ENCODE data around the gene CD6. TPM values are rescaled to one million over a fixed set of nuclear protein-coding genes. Genes with fewer than 3 reads are reported as not detected.

Gene CD6
- total RNA-seq, 1 donor from 2014 or later = 12.0 TPM

DNA sequence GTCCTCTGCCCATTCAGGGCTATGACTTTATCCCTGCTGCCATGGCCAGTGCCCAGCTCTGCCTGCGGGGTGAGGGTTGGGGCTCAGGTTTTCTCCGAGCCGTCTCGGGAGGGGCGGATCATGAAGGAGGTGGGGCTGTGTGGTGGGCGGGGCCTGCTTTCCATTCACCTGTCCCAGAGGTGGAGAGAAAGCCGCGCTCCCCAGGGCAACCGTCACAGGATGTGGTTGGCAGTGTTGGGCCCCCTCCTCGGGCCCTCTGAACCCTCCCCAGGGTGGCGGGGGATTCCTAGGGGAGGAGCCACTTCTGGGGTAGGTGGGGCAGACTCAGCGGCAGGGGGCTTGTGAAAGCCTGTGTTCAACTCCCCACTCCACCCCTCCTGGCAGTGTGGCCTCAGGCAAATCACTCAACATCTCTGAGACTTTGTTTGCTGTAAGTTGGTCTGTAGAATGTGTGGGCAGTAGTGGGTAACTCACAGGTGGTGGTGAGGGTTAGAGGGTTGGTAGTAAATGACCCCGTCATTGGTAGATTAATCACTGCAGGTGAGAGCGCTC lies 50.3 kb downstream of the CD6 start:
- TF ChIP-seq, protein P1, sequence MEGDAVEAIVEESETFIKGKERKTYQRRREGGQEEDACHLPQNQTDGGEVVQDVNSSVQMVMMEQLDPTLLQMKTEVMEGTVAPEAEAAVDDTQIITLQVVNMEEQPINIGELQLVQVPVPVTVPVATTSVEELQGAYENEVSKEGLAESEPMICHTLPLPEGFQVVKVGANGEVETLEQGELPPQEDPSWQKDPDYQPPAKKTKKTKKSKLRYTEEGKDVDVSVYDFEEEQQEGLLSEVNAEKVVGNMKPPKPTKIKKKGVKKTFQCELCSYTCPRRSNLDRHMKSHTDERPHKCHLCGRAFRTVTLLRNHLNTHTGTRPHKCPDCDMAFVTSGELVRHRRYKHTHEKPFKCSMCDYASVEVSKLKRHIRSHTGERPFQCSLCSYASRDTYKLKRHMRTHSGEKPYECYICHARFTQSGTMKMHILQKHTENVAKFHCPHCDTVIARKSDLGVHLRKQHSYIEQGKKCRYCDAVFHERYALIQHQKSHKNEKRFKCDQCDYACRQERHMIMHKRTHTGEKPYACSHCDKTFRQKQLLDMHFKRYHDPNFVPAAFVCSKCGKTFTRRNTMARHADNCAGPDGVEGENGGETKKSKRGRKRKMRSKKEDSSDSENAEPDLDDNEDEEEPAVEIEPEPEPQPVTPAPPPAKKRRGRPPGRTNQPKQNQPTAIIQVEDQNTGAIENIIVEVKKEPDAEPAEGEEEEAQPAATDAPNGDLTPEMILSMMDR (IDR thresholded peaks at IDR 0.05) = no peak
- H3K36me3 Mint-ChIP-seq (ENCODE audit: low read depth) = no peaks in the 10 kb centered on the region
- H3K27ac Mint-ChIP-seq = peak overlapping the region; percentile 83
- ChIA-PET POLR2A (interaction anchor here (1.3 kb wide), 1 partner anchor 51 kb away, joined by 3 read pairs; no protein-coding TSS in a partner anchor), CTCF (no interaction called here)
- peak; percentile 86 for ATAC-seq (ENCODE audit: low read depth)
- DNase-seq = peak; percentile 62
- intact Hi-C loops (cut with micrococcal nuclease) = loop anchor here (1.0 to 5.0 kb wide), 5 partner anchors 34 to 104 kb away; partner anchors contain the start of gene SLC15A3
- no peaks in the 10 kb centered on the region for H3K9me3 Mint-ChIP-seq
- H3K27me3 Mint-ChIP-seq = no peaks in the 10 kb centered on the region
- H3K4me1 Mint-ChIP-seq = peaks cover 56% of the 10 kb centered on the region
- H3K4me3 Mint-ChIP-seq = peak overlapping the region; percentile 74

DNA sequence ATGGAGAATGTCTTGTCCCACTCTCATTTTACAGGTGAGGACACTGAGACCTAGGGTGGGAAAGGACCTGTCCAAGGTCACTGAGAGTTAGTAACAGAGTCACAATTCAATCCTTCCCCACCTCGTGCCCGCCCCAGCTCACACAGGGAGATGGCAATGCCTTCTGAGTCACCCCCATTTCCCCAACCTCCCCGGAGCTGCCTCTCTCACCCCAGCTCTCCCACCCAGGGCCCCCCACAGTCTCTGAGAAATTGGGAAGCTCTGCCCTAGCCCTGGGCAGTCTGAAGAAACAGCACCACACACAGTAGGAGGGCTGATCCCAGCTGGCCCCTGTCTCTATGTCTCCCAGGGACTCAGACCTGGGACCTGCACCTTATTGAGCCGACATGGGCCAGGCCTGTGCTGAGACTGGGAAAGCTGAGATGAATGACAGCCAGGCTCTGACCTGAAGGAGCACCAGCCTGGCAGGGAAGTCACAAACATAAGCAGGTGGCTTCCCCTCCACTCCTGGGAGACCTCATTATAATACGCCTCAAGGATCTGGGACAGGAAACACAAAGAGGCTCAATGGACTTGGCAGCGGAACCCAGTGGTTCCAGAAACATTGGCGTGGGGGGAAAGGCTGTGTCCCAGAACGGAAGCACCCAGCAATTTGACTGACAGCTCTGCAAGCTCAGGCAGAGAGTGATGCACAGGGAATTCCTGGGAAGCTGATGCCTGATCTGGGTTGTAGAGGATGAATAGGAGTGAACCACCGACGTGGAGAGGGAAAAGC lies 51.0 kb downstream of the CD6 start:
- no peak for DNase-seq
- H3K36me3 Mint-ChIP-seq (ENCODE audit: low read depth) = no peaks in the 10 kb centered on the region
- peaks cover 63% of the 10 kb centered on the region for H3K4me1 Mint-ChIP-seq
- no peaks in the 10 kb centered on the region for H3K9me3 Mint-ChIP-seq
- CTCF ChIA-PET = interaction anchor here (0.8 kb wide), 1 partner anchor 53 kb away, joined by 3 read pairs; no protein-coding TSS in a partner anchor
- TF ChIP-seq, protein P1 (IDR thresholded peaks at IDR 0.05) = no peak
- H3K4me3 Mint-ChIP-seq = peak overlapping the region; percentile 74
- peak; percentile 3 for ATAC-seq (ENCODE audit: low read depth)
- H3K27ac Mint-ChIP-seq = peak overlapping the region; percentile 83
- no peaks in the 10 kb centered on the region for H3K27me3 Mint-ChIP-seq
- intact Hi-C loops (cut with micrococcal nuclease) = loop anchor here (1.0 to 5.0 kb wide), 4 partner anchors 35 to 105 kb away; partner anchors contain the start of gene SLC15A3
- POLR2A ChIA-PET = interaction anchor here (1.3 to 1.8 kb wide), 4 partner anchors 9 to 50 kb away, joined by 3 to 8 read pairs (median 4); no protein-coding TSS in a partner anchor

DNA sequence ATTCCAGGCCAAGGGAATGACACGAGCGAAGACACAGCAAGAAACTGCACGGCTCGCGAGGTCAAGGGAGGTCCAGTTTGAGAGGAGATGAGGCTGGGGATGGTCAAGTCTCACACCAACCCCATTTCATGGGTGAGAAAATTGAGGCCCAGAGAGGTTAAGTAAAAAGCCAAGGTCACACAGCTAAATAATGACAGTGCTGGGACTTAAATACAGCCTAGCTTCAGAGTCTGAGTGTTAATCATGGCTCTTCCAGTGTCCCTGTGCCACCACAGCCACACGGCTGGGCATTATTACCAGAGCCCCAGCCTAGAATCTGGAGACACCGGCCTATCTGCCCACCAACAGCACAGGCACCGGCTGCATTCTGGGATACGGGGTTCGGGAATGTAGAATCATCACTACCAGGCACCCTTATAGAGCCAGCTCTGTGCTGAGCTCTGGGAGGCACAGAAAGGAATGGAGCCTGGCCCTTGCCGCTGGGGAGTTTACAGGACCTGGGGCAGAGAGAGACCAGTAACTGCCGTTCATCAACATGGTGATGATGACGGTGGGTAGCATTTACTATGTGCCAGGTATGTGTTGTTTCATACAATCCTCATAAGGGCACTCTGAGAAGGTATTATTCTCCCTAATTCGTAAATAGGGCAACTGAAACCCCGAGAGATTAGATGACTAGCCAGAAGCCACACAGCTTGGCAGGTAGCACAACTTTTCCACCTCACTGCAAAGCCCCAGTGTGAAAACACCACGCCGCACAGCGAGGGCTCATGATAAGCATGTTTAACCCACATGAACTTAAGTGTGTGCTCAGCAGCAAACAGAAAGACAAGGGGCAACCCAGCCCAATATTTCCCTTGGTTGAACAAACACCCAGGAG lies 51.8 kb downstream of the CD6 start:
- CTCF ChIA-PET = no interaction called here
- no peak for ATAC-seq (ENCODE audit: low read depth)
- POLR2A ChIA-PET = interaction anchor here (1.0 to 1.8 kb wide), 7 partner anchors 10 to 645 kb away, joined by 3 to 8 read pairs (median 3); partner anchors contain the start of gene MS4A7

DNA sequence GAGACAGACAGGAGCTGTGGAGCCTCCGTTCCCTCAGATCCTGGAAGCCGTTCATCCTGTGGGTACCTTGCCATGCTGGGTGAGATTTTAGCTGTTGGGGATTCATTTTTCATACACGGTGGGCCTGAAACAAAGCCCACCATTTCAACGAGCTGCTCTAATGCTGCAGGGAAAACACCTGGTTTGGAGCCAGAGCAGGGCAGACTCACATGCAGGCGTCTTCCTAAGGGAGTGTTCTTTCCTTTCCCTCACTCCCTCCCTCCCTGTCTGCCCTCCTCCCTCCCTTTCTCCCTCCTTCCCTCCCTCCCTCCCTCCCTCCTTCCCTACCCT lies 52.5 kb downstream of the CD6 start:
- Mint-ChIP-seq H3K4me3 (no peak overlapping the region), H3K27me3 (no peaks in the 10 kb centered on the region), H3K27ac (peak overlapping the region; percentile 53), H3K9me3 (no peaks in the 10 kb centered on the region), H3K4me1 (peaks cover 76% of the 10 kb centered on the region), H3K36me3 (ENCODE audit: low read depth) (no peaks in the 10 kb centered on the region)
- intact Hi-C loops (cut with micrococcal nuclease) = loop anchor here (5.0 kb wide), 2 partner anchors 37 to 107 kb away; no protein-coding TSS in a partner anchor
- ATAC-seq (ENCODE audit: low read depth) (no peak), DNase-seq (no peak)
- ChIA-PET CTCF (no interaction called here), POLR2A (interaction anchor here (1.0 to 1.8 kb wide), 5 partner anchors 16 to 646 kb away, joined by 3 to 8 read pairs (median 6); partner anchors contain the start of gene MS4A7)
- TF ChIP-seq, protein P1 (IDR thresholded peaks at IDR 0.05) = no peak

More for the DNA sequence above, 51.8 kb downstream of the CD6 start:
- Mint-ChIP-seq H3K9me3 (no peaks in the 10 kb centered on the region), H3K27ac (peak overlapping the region; percentile 83), H3K36me3 (ENCODE audit: low read depth) (no peaks in the 10 kb centered on the region), H3K27me3 (no peaks in the 10 kb centered on the region), H3K4me1 (peaks cover 71% of the 10 kb centered on the region), H3K4me3 (no peak overlapping the region)
- intact Hi-C loops (cut with micrococcal nuclease) = loop anchor here (5.0 kb wide), 2 partner anchors 36 to 106 kb away; no protein-coding TSS in a partner anchor
- TF ChIP-seq, protein P1 (IDR thresholded peaks at IDR 0.05) = no peak
- no peak for DNase-seq

All from activated B cell treated with CpG ODN at 0.5 μM for 24 hours (primary cell).